HCT116 (cell line): Measurements from ENCODE around the gene TUBB6.
A peak's percentile ranks its signal among the peaks of the same experiment; 100 is the strongest.

ENCODE experiments used
- CBX3 ChIP-seq: IDR thresholded peaks from 2 replicates; pipeline ENCODE4 v1.6.1; 2012; ENCODE audit warnings: low read depth
- CEBPB ChIP-seq: IDR thresholded peaks from 2 replicates; pipeline ENCODE4 v1.6.1; 2012; ENCODE audit warnings: low read depth
- EZH2 ChIP-seq: fragments of 200-600 bp; sonication (generic); IDR thresholded peaks from 2 replicates; pipeline ENCODE4 v1.6.1; 2017; ENCODE audit warnings: antibody characterized with exemption, mixed run types
- EZH2phosphoT487 ChIP-seq: fragments of 200-600 bp; IDR thresholded peaks from 2 replicates; pipeline ENCODE4 v1.6.1; 2018; ENCODE audit warnings: antibody characterized with exemption, borderline replicate concordance
- JUND ChIP-seq: IDR thresholded peaks from 2 replicates; pipeline ENCODE4 v1.6.1; 2012
- MAX ChIP-seq: IDR thresholded peaks from 2 replicates; pipeline ENCODE4 v1.6.1; 2012
- POLR2A ChIP-seq: IDR thresholded peaks from 2 replicates; pipeline ENCODE4 v1.7.0; 2011; ENCODE audit warnings: borderline replicate concordance; ENCODE audit not compliant: insufficient read depth, insufficient read length; ENCODE audit errors: extremely low read depth
- POLR2AphosphoS5 ChIP-seq: IDR thresholded peaks from 2 replicates; pipeline ENCODE4 v1.6.1; 2011; ENCODE audit warnings: mild to moderate bottlenecking, low read depth, low read length, moderate library complexity
- SIN3A ChIP-seq: IDR thresholded peaks from 2 replicates; pipeline ENCODE4 v1.6.1; 2012; ENCODE audit warnings: low read depth
- YY1 ChIP-seq: IDR thresholded peaks from 2 replicates; pipeline ENCODE4 v1.6.1; 2011; ENCODE audit warnings: low read length, low read depth, moderate library complexity, mild to moderate bottlenecking; ENCODE audit not compliant: insufficient replicate concordance; ENCODE audit errors: extremely low read depth
- ZFX ChIP-seq: fragments of 450-650 bp; IDR thresholded peaks from 2 replicates; pipeline ENCODE4 v1.6.1; 2017
- ZNF274 ChIP-seq: fragments of 200-500 bp; sonication (Bioruptor generic); IDR thresholded peaks from 2 replicates; pipeline ENCODE4 v1.6.1; 2014; ENCODE audit warnings: mild to moderate bottlenecking, low read depth, low read length, inconsistent platforms
- TF ChIP-seq, protein P1 (sequence below), 3 experiments: fragments of 200-600 bp in 1 of 3; sonication (generic) in 1 of 3; IDR thresholded peaks in 2 of 3; conservative IDR thresholded peaks in 1 of 3; 2 replicates each; pipeline ENCODE4 v1.5.1; 2012 to 2017; ENCODE audit warnings: low read depth in 2 of 3, low read length in 2 of 3, antibody characterized with exemption in 1 of 3, borderline replicate concordance in 1 of 3, control low read depth in 1 of 3, mild to moderate bottlenecking in 1 of 3, mixed read lengths in 1 of 3, mixed run types in 1 of 3, moderate library complexity in 1 of 3; ENCODE audit not compliant: insufficient read depth in 1 of 3
- TF ChIP-seq, protein P2 (sequence below): IDR thresholded peaks from 2 replicates; pipeline ENCODE4 v1.6.1; 2012; ENCODE audit warnings: low read depth

- TF ChIP-seq CBX3 (no peak), EZH2 (no peak), EZH2phosphoT487 (no peak), POLR2A (no peak), MAX (no peak), CEBPB (no peak), ZFX (no peak), SIN3A (peak; percentile 31; the same call in 1 of the 2 replicates), POLR2AphosphoS5 (no peak), ZNF274 (no peak), YY1 (no peak), JUND (no peak)
- TF ChIP-seq, protein P1, sequence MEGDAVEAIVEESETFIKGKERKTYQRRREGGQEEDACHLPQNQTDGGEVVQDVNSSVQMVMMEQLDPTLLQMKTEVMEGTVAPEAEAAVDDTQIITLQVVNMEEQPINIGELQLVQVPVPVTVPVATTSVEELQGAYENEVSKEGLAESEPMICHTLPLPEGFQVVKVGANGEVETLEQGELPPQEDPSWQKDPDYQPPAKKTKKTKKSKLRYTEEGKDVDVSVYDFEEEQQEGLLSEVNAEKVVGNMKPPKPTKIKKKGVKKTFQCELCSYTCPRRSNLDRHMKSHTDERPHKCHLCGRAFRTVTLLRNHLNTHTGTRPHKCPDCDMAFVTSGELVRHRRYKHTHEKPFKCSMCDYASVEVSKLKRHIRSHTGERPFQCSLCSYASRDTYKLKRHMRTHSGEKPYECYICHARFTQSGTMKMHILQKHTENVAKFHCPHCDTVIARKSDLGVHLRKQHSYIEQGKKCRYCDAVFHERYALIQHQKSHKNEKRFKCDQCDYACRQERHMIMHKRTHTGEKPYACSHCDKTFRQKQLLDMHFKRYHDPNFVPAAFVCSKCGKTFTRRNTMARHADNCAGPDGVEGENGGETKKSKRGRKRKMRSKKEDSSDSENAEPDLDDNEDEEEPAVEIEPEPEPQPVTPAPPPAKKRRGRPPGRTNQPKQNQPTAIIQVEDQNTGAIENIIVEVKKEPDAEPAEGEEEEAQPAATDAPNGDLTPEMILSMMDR (IDR thresholded peaks at IDR 0.05 in 2 of 3, conservative IDR thresholded peaks at IDR 0.05 in 1 of 3; ENCODE audit: borderline replicate concordance in 1 of 3, insufficient read depth in 1 of 3, low read depth in 2 of 3, low read length in 2 of 3) = no peak
- TF ChIP-seq, protein P2, sequence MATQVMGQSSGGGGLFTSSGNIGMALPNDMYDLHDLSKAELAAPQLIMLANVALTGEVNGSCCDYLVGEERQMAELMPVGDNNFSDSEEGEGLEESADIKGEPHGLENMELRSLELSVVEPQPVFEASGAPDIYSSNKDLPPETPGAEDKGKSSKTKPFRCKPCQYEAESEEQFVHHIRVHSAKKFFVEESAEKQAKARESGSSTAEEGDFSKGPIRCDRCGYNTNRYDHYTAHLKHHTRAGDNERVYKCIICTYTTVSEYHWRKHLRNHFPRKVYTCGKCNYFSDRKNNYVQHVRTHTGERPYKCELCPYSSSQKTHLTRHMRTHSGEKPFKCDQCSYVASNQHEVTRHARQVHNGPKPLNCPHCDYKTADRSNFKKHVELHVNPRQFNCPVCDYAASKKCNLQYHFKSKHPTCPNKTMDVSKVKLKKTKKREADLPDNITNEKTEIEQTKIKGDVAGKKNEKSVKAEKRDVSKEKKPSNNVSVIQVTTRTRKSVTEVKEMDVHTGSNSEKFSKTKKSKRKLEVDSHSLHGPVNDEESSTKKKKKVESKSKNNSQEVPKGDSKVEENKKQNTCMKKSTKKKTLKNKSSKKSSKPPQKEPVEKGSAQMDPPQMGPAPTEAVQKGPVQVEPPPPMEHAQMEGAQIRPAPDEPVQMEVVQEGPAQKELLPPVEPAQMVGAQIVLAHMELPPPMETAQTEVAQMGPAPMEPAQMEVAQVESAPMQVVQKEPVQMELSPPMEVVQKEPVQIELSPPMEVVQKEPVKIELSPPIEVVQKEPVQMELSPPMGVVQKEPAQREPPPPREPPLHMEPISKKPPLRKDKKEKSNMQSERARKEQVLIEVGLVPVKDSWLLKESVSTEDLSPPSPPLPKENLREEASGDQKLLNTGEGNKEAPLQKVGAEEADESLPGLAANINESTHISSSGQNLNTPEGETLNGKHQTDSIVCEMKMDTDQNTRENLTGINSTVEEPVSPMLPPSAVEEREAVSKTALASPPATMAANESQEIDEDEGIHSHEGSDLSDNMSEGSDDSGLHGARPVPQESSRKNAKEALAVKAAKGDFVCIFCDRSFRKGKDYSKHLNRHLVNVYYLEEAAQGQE = no peak
These were observed 28.8 kb downstream of the TUBB6 start for GRCh38 chr18:12336887-12337286.
